DND-41 (cell line): Measurements from ENCODE around the gene C6orf132.

Source experiments
- ATAC-seq: fragments of 200-7000 bp; cut with Tn5 transposase; 3 replicates; pipeline ENCODE4 v1.9.1; 2021; ENCODE audit warnings: low read depth; ENCODE audit not compliant: insufficient read depth
- DNase-seq: peaks from one replicate; pipeline ENCODE4 v3.0.0-alpha.2; 2020
- H2AFZ ChIP-seq: 2 replicates; pipeline ENCODE4 v1.6.0; 2012; ENCODE audit warnings: low read depth, low read length
- H3K27ac ChIP-seq: 2 replicates; pipeline ENCODE4 v1.5.1; 2012; ENCODE audit warnings: low read length, inconsistent platforms
- H3K27me3 ChIP-seq: fragments of 200-600 bp; sonication (generic); 2 replicates; pipeline ENCODE4 v1.6.0; 2012; ENCODE audit warnings: low read length, mild to moderate bottlenecking, inconsistent platforms; ENCODE audit not compliant: insufficient read depth, poor library complexity
- H3K36me3 ChIP-seq: 2 replicates; pipeline ENCODE4 v1.5.1; 2012; ENCODE audit warnings: low read length, inconsistent platforms; ENCODE audit not compliant: insufficient read depth
- H3K4me1 ChIP-seq: 2 replicates; pipeline ENCODE4 v1.5.1; 2012; ENCODE audit warnings: mild to moderate bottlenecking, low read length; ENCODE audit not compliant: insufficient read depth
- H3K4me2 ChIP-seq: 2 replicates; pipeline ENCODE4 v1.6.0; 2012; ENCODE audit warnings: mild to moderate bottlenecking, moderate library complexity, low read length, inconsistent platforms; ENCODE audit not compliant: insufficient read depth
- H3K4me3 ChIP-seq, 2 experiments: fragments of 200-600 bp in 1 of 2; shearing (Covaris generic) in 1 of 2; 2 replicates each; pipeline ENCODE4 v1.5.1; 2012 to 2016; ENCODE audit warnings: inconsistent platforms in 2 of 2, low read length in 2 of 2, mild to moderate bottlenecking in 2 of 2, low read depth in 1 of 2, moderate library complexity in 1 of 2
- H3K79me2 ChIP-seq: 2 replicates; pipeline ENCODE4 v1.6.0; 2012; ENCODE audit warnings: low read length, inconsistent platforms; ENCODE audit not compliant: insufficient read depth
- H3K9ac ChIP-seq: 2 replicates; pipeline ENCODE4 v1.6.0; 2012; ENCODE audit warnings: low read depth, mild to moderate bottlenecking, inconsistent platforms, low read length, moderate library complexity
- H3K9me3 ChIP-seq: 2 replicates; pipeline ENCODE4 v1.5.1; 2012; ENCODE audit warnings: low read length, moderate library complexity, mild to moderate bottlenecking, inconsistent platforms; ENCODE audit not compliant: insufficient read depth, severe bottlenecking
- H4K20me1 ChIP-seq: 2 replicates; pipeline ENCODE4 v1.6.0; 2012; ENCODE audit warnings: low read length; ENCODE audit not compliant: insufficient read depth
- CTCF ChIP-seq: IDR thresholded peaks from 2 replicates; pipeline ENCODE4 v1.5.1; 2012; ENCODE audit warnings: borderline replicate concordance, low read length, moderate library complexity, mild to moderate bottlenecking; ENCODE audit not compliant: poor library complexity, severe bottlenecking; ENCODE audit errors: extremely low read depth
- EZH2 ChIP-seq: IDR thresholded peaks from 3 replicates; pipeline ENCODE4 v1.6.1; 2012; ENCODE audit warnings: borderline replicate concordance, low read depth, mild to moderate bottlenecking, moderate library complexity, low read length, inconsistent platforms; ENCODE audit not compliant: severe bottlenecking

Gene C6orf132

DNA sequence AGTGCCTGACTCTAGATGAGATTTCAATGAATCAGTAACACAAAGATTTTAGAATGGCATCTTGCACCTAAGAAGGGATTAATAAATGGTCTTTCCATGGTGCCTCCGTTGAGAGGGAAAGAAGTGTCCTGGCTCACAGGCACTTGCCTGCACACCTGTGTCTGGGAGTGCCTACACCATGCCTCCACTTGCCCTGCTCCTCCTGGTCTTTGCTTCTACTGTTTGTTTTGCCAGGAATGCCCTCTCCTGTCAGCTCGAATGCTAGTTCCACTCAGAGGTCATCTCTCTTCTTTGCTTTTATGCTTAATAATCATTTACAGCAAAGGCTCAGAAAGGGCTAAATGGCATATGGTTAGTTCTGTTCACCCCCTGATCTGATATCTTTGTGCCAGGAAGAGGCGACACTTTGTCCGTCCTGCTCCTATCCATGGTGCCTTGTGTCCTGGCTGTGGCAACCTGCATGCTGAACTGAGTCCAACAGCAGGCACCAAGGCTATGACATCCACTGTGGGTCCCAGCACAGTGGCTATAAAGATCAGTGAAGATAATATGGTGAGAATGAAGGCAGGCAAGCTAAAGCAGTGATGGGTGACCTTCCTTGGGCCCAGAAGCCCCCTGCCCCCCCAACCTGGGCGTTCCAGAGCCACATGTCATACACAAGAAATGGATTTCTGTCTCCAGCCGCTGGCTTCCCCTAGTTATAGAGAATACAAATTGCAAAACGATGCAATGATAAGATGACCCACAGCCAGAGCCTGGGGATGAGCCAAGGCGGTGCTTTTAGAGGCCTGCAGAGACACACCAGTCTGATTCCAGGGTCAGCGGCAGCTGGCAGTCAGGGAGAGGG, 1.4 kb downstream of the C6orf132 start:
- no peaks in the 10 kb centered on the region for H3K9me3 ChIP-seq
- no peaks in the 10 kb centered on the region for H4K20me1 ChIP-seq
- H3K4me1 ChIP-seq = no peaks in the 10 kb centered on the region
- H3K36me3 ChIP-seq = no peaks in the 10 kb centered on the region
- no peaks in the 10 kb centered on the region for H3K27me3 ChIP-seq
- TF ChIP-seq CTCF (no peak), EZH2 (no peak)
- no peak overlapping the region for H3K9ac ChIP-seq
- DNase-seq (no peak), ATAC-seq (no peak)
- no peak overlapping the region for H3K4me2 ChIP-seq
- H3K79me2 ChIP-seq = no peaks in the 10 kb centered on the region
- H2AFZ ChIP-seq = no peak overlapping the region
- no peak overlapping the region for H3K27ac ChIP-seq
- H3K4me3 ChIP-seq = no peak overlapping the region

- H3K9ac ChIP-seq = no peak overlapping the region
- no peak overlapping the region for H3K4me3 ChIP-seq
- H3K27me3 ChIP-seq = no peaks in the 10 kb centered on the region
- H3K4me1 ChIP-seq = no peaks in the 10 kb centered on the region
- no peak for TF ChIP-seq CTCF
- no peak for TF ChIP-seq EZH2
- H3K79me2 ChIP-seq = no peaks in the 10 kb centered on the region
- H3K9me3 ChIP-seq = no peaks in the 10 kb centered on the region
- ATAC-seq (no peak), DNase-seq (no peak)
- H3K4me2 ChIP-seq = no peak overlapping the region
- no peak overlapping the region for H3K27ac ChIP-seq
- no peaks in the 10 kb centered on the region for H3K36me3 ChIP-seq
- no peaks in the 10 kb centered on the region for H4K20me1 ChIP-seq
- no peak overlapping the region for H2AFZ ChIP-seq
Observed at GRCh38 chr6:42140032-42140431, 2.4 kb downstream of the C6orf132 start.

GRCh38 chr6:42138630-42139619, 3.5 kb downstream of the C6orf132 start:
- no peaks in the 10 kb centered on the region for H3K27me3 ChIP-seq
- no peak for ATAC-seq
- no peak overlapping the region for H3K9ac ChIP-seq
- H3K9me3 ChIP-seq = no peaks in the 10 kb centered on the region
- H3K27ac ChIP-seq = no peak overlapping the region
- DNase-seq = no peak
- H3K36me3 ChIP-seq = no peaks in the 10 kb centered on the region
- no peak overlapping the region for H3K4me2 ChIP-seq
- no peaks in the 10 kb centered on the region for H4K20me1 ChIP-seq
- H3K4me3 ChIP-seq = no peak overlapping the region
- no peaks in the 10 kb centered on the region for H3K4me1 ChIP-seq
- no peaks in the 10 kb centered on the region for H3K79me2 ChIP-seq
- no peak for TF ChIP-seq CTCF
- TF ChIP-seq EZH2 = no peak
- no peak overlapping the region for H2AFZ ChIP-seq
